GM10248 (cell line): ENCODE results near the gene HELZ2.

Source experiments
- CTCF ChIA-PET: fragments of 300-600 bp; sonication (Branson Sonifier 250); formaldehyde crosslinking; extraction: SDS; loops from one replicate; lab custom pipeline; 2021; ENCODE audit warnings: antibody characterized with exemption; lab: Yijun Ruan, JAX
- POLR2A ChIA-PET: fragments of 350-650 bp; sonication (Branson Sonifier 250); formaldehyde crosslinking; extraction: SDS; loops from one replicate; lab custom pipeline; 2020; ENCODE audit warnings: antibody characterized with exemption; lab: Yijun Ruan, JAX
- DNase-seq: peaks from one replicate; pipeline ENCODE4 v3.0.0; 2012; ENCODE audit errors: extremely low spot score
- TF ChIP-seq, protein P1 (sequence below): IDR thresholded peaks from 2 replicates; pipeline ENCODE4 v1.5.1; 2012; ENCODE audit warnings: mild to moderate bottlenecking, low read depth; ENCODE audit errors: extremely low read depth, missing control alignments, control extremely low read depth

HELZ2 gene

DNA sequence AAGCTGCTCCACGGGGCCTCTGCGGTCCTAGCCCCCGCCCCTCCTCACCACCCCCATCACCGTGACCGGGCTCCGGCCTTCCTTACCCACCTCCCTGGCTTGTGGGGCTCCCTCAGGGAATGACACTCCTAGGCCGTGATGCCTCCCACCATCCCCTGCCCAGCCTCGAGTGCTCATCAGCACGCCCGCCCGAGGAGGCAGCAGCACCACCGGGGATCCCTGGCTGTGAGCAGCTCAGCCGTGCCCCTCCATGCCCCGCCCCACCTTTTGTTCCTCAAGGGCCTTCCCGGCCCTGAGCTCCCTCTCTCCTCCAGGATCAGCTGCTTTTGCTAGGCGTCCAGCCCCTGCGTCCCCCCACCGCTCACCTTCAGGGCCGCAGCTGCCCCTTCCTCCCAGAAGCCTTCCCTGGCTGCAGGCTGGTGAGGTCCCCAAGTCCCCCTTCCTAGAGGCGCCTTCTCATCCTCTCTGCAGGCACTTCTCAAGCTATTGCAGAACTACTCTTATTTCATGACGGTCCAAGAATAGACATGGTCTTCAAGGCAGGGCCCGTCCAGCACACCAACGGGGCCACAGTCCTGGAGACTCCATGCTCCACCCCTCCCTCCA, 17.1 kb downstream of the HELZ2 start:
- ChIA-PET CTCF (interaction anchor here (1.0 kb wide), 1 partner anchor 417 kb away, joined by 4 read pairs; no protein-coding TSS in a partner anchor), POLR2A (interaction anchor here (0.6 kb wide), 1 partner anchor 17 kb away, joined by 3 read pairs; the partner anchor contains the start of gene HELZ2)
- TF ChIP-seq, protein P1, sequence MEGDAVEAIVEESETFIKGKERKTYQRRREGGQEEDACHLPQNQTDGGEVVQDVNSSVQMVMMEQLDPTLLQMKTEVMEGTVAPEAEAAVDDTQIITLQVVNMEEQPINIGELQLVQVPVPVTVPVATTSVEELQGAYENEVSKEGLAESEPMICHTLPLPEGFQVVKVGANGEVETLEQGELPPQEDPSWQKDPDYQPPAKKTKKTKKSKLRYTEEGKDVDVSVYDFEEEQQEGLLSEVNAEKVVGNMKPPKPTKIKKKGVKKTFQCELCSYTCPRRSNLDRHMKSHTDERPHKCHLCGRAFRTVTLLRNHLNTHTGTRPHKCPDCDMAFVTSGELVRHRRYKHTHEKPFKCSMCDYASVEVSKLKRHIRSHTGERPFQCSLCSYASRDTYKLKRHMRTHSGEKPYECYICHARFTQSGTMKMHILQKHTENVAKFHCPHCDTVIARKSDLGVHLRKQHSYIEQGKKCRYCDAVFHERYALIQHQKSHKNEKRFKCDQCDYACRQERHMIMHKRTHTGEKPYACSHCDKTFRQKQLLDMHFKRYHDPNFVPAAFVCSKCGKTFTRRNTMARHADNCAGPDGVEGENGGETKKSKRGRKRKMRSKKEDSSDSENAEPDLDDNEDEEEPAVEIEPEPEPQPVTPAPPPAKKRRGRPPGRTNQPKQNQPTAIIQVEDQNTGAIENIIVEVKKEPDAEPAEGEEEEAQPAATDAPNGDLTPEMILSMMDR = no peak
- no peak for DNase-seq

DNA sequence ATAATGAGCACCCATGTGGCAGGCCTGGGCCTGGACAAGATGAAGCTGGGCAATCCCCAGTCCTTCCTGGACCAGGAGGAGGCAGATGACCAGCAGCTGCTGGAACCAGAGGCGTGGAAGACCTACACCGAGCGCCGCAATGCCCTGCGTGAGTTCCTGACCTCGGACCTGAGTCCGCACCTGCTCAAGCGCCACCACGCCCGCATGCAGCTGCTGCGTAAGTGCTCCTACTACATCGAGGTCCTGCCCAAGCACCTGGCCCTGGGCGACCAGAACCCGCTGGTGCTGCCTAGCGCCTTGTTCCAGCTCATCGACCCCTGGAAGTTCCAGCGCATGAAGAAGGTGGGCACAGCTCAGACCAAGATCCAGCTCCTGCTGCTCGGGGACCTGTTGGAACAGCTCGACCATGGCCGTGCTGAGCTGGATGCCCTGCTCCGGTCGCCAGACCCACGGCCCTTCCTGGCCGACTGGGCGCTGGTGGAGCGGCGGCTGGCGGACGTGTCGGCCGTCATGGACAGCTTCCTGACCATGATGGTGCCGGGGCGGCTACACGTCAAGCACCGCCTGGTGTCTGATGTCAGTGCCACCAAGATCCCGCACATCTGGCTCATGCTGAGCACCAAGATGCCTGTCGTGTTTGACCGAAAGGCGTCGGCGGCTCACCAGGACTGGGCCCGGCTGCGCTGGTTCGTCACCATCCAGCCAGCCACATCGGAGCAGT, 18.2 kb downstream of the HELZ2 start:
- CTCF ChIA-PET = interaction anchor here (0.8 to 1.8 kb wide), 4 partner anchors 16 to 309 kb away, joined by 3 to 5 read pairs (median 4); partner anchors contain the start of gene PTK6
- POLR2A ChIA-PET = interaction anchor here (1.2 kb wide), 1 partner anchor 9 kb away, joined by 3 read pairs; no protein-coding TSS in a partner anchor
- TF ChIP-seq, protein P1 = no peak
- DNase-seq = no peak

DNA sequence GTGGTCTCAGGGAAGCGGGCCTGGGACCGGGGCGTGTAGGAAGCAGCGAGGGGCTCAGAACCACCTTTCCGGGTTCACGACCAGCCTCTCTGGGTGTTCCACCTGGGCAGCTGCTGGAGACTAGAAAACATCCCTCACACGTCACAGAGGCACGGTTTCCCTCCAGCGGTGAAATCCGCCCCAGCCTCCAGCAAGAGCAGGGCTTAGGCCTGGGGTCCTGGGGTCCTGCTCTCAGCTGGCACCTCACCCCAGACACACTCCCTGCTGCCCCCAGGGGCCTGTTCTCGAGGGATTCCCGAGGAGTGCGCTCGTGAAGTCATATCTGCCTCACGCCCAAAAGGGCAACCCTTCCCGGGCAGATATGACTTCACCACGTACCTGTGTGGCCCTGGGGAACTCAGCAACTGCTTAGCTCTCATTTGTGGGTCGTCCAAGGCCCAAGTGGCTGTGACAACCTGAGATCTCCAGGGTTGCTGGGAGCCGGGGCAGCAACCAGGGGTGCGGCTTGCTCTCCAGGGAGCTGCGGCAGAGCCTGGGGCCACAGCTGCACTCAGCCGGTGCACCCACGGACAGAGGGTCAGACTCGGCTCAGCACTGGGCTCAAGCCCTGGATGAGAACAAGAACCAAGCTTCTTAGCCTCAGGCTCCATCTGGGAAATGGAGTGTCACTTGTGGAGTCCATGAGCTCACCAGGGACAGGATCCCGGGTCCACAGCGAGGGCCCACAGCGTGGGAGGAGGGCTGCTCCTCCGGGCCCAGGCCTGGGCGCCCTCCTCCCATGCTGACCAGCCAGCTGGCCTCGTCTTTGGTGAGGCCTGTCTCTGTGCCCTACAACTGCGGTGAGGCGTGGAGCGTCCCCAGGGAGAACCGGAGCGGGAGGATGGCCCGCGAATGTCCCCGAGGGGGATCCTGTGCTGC, 19.4 kb downstream of the HELZ2 start:
- no peak for DNase-seq
- POLR2A ChIA-PET = interaction anchor here (1.2 kb wide), 1 partner anchor 11 kb away, joined by 3 read pairs; no protein-coding TSS in a partner anchor
- TF ChIP-seq, protein P1 = no peak
- CTCF ChIA-PET = interaction anchor here (0.8 to 1.8 kb wide), 5 partner anchors 12 to 87 kb away, joined by 3 to 5 read pairs (median 4); partner anchors contain the start of gene PTK6

DNA sequence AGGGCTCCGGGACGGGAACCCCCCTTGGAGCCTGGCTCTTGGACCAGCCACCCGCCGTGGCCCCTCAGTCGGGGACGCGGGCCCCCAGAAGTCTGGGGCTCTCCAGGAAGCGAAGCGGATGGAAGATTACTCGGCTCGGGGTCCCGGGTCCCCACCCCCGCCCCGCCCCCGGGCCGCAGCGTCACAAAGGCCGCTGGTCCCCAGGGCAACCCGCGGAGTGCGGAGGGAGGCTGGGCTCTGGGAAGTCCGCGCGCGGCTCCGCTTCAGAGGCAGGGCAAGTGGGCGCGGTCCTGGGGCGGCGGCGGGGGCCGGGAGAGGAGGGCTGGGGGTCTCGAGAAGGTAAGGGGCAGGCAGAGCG, 20.1 kb downstream of the HELZ2 start, which contains the start of gene FNDC11:
TSS of gene FNDC11 (plus strand) at position 227 of the 358 bp plus-strand sequence. CDS start 1,505 bp downstream, outside the sequence.
- TF ChIP-seq, protein P1 = no peak
- ChIA-PET CTCF (interaction anchor here (1.3 to 1.5 kb wide), 2 partner anchors 12 to 17 kb away, joined by 4 read pairs; partner anchors contain the start of gene PTK6), POLR2A (no interaction called here)
- peak; percentile 59 for DNase-seq

DNA sequence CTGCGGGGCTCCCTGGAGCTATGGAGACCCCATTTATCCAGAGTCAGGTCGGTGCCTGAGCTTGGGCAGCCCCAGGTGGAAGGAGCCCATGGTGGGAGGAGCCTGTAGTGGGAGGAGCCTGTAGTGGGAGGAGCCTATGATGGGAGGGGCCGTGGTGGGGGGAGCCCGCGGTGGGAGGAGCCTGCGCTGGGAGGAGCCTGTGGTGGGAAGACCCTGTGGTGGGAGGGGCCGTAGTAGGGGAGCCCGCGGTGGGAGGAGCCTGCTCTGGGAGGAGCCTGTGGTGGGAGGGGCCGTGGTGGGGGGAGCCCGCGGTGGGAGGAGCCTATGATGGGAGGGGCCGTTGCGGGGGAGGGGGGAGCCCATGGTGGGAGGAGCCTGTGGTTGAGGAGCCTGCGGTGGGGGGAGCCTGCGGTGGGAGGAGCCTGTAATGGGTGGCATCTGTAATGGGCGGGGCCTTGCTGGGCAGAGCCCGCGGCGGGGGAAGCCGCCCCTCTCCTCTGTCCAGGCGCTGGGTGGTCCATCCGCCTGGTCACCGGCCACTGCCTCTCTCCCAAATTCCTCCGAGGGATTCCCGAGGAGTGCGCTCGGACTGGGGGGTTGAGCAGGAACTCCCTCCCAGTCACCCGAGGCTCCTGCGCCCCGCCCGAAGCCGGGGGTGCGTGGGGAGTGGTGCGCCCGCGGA, 20.6 kb downstream of the HELZ2 start:
- TF ChIP-seq, protein P1 = no peak
- peak; percentile 87 for DNase-seq
- ChIA-PET CTCF (interaction anchor here (2.4 kb wide), 1 partner anchor 15 kb away, joined by 22 read pairs; the partner anchor contains the start of gene PTK6), POLR2A (interaction anchor here (0.8 kb wide), 1 partner anchor 12 kb away, joined by 3 read pairs; no protein-coding TSS in a partner anchor)
